Spleen (tissue), 11 donors: ENCODE data around the gene MGAT4D. TPM values are rescaled to one million over a fixed set of nuclear protein-coding genes. Genes with fewer than 3 reads are reported as not detected.

Experiments used
- DNase-seq: peaks from one replicate; pipeline ENCODE4 v3.0.0-alpha.2; 2020
- H3K27ac ChIP-seq, 8 donors: fragments of 200-600 bp; sonication (generic) in 7 of 8; 1 replicate in 4 of 8; 2 replicates in 4 of 8; pipeline versions ENCODE4 v1.5.0 to v1.8.0; 2016 to 2021; ENCODE audit warnings: inconsistent platforms in 4 of 8, mild to moderate bottlenecking in 4 of 8, moderate library complexity in 1 of 8
- H3K27me3 ChIP-seq, 7 donors: fragments of 200-600 bp; sonication (generic) in 6 of 7; replicated peaks in 1 of 7; 1 replicate in 4 of 7; 2 replicates in 3 of 7; pipeline versions ENCODE4 v1.5.0 to v1.8.0; 2016 to 2021; ENCODE audit warnings: inconsistent platforms in 3 of 7, mild to moderate bottlenecking in 1 of 7
- H3K36me3 ChIP-seq, 6 donors: fragments of 200-600 bp; sonication (generic) in 5 of 6; 1 replicate in 4 of 6; 2 replicates in 2 of 6; pipeline versions ENCODE4 v1.5.0 to v1.8.0; 2016 to 2021; ENCODE audit warnings: inconsistent platforms in 2 of 6
- H3K4me1 ChIP-seq, 6 donors: fragments of 200-600 bp; sonication (generic) in 5 of 6; 1 replicate in 3 of 6; 2 replicates in 3 of 6; pipeline versions ENCODE4 v1.5.0 to v1.8.0; 2016 to 2021; ENCODE audit warnings: inconsistent platforms in 3 of 6
- H3K4me3 ChIP-seq, 8 donors: fragments of 200-600 bp; sonication (generic) in 7 of 8; 1 replicate in 4 of 8; 2 replicates in 4 of 8; pipeline versions ENCODE4 v1.5.0 to v1.8.0; 2016 to 2021; ENCODE audit warnings: inconsistent platforms in 4 of 8, mild to moderate bottlenecking in 4 of 8, moderate library complexity in 2 of 8
- H3K9me3 ChIP-seq, 8 donors: fragments of 200-600 bp; sonication (generic) in 7 of 8; 1 replicate in 4 of 8; 2 replicates in 4 of 8; pipeline versions ENCODE4 v1.5.0 to v1.8.0; 2016 to 2021; ENCODE audit warnings: inconsistent platforms in 4 of 8
- POLR2A ChIP-seq, 3 donors: fragments of 450-650 bp; IDR thresholded peaks; one replicate each; pipeline ENCODE4 v1.5.1; 2017; ENCODE audit warnings: antibody characterized with exemption in 3 of 3, mild to moderate bottlenecking in 1 of 3
- POLR2AphosphoS5 ChIP-seq, 3 donors: sonication (generic); formaldehyde crosslinking; IDR thresholded peaks; one replicate each; pipeline ENCODE4 v1.5.1; 2017; ENCODE audit warnings: antibody characterized with exemption in 3 of 3
- WGBS, 5 donors: extraction: QIAGEN DNeasy Blood & Tissue Kit in 3 of 5; methylation state at CpG; one replicate each; pipeline versions ENCODE4 v1.1.5 to v1.1.7; 2013 to 2018; 5-methylcytosine and 5-hydroxymethylcytosine counted together
- intact Hi-C: fragments of 100-400 bp; cut with DNase I; formaldehyde crosslinking; loops from one replicate; pipeline ENCODE4 v1.15.0; 2023; ENCODE audit warnings: low total_unique reads
- polyA plus RNA-seq, 3 donors: library from polyadenylated mRNA; stranded (reverse); fragments of 200-250 nt; gene quantifications; one replicate each; pipeline ENCODE4 v1.2.1, GENCODE V29; 2013
- total RNA-seq, 7 donors: library from RNA; depleted of rRNA in 3 of 7; stranded (reverse); fragments of >200 nt in 3 of 7; fragmentation: NEBNext Ultra II Directional in 4 of 7; extraction: Animal tissue kit (Norgen Biotek cat#: 25700) in 4 of 7; gene quantifications; one replicate each; pipeline versions ENCODE4 v1.1.0 to v1.2.1, GENCODE V29; 2016 to 2021
- TF ChIP-seq, protein P1 (sequence below), 11 experiments: fragments of 200-600 bp in 7 of 11; fragments of 450-650 bp in 4 of 11; sonication (generic) in 4 of 11; IDR thresholded peaks in 8 of 11; conservative IDR thresholded peaks in 3 of 11; 1 replicate in 7 of 11; 2 replicates in 4 of 11; pipeline versions ENCODE4 v1.4.0 to v1.8.0; 2016 to 2021; ENCODE audit warnings: antibody characterized with exemption in 11 of 11, inconsistent platforms in 4 of 11, mild to moderate bottlenecking in 1 of 11
- donor health status: healthy with polysubstance abuse.
- donor health status: DM: no; HTN: no; CAD: no; lungs with moderate emphysema.
- donor health status: DM: no; HTN: no; CAD: no.
- donor health status: Bipolar disorder and iron deficiency.
- donor health status: healthy.
- donor health status: DM: no; HTN: no; CAD: no.
- donor health status: DM: yes; HTN: yes; CAD: no.

The MGAT4D gene
- total and polyA plus RNA-seq, 10 donors: not detected

DNA sequence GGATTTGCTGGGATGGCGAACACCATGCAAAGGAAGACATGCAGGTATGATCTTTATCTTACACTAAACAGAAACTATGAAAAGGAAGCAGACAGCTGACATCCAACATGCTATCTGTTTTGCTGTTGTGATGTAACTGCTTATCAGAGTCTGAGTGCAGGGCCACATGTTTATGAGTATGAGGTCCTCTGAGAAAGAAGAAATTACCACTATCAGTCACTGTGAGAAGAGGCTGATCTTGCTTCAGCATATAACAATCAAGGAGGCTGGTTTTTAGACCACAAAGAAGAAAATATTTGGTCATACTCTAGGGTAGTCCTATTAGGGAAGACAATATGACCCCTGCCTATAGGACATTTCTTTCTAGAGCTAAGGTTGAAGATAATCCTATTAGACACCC, 89.1 kb downstream of the MGAT4D start:
- DNase-seq: no peak

DNA sequence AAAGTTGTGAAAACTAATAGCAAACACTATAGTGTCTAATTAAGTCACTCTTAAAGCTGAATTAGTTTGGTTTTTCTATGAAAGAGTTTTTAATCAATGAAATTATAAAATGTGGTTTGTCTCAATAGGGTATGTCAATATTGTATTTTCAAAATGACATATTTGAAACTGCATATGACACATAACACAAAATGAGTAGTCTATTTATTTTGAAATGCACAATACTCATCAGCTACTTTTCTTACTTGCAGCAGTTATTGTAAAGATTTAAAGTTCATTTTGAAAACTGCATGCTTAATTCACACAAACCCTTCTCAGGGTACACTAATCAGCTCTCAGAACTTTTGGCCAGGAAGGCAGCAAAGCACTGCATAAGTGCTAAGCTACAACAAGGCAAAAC, 91.8 kb downstream of the MGAT4D start:
- no peak for DNase-seq
- H3K4me3 ChIP-seq: no peak overlapping the region

More for the DNA sequence above, 89.1 kb downstream of the MGAT4D start:
- TF ChIP-seq, protein P1, sequence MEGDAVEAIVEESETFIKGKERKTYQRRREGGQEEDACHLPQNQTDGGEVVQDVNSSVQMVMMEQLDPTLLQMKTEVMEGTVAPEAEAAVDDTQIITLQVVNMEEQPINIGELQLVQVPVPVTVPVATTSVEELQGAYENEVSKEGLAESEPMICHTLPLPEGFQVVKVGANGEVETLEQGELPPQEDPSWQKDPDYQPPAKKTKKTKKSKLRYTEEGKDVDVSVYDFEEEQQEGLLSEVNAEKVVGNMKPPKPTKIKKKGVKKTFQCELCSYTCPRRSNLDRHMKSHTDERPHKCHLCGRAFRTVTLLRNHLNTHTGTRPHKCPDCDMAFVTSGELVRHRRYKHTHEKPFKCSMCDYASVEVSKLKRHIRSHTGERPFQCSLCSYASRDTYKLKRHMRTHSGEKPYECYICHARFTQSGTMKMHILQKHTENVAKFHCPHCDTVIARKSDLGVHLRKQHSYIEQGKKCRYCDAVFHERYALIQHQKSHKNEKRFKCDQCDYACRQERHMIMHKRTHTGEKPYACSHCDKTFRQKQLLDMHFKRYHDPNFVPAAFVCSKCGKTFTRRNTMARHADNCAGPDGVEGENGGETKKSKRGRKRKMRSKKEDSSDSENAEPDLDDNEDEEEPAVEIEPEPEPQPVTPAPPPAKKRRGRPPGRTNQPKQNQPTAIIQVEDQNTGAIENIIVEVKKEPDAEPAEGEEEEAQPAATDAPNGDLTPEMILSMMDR (IDR thresholded peaks at IDR 0.05 in 8 of 11, conservative IDR thresholded peaks at IDR 0.05 in 3 of 11): no peak
- TF ChIP-seq POLR2A (IDR thresholded peaks at IDR 0.05): no peak
- TF ChIP-seq POLR2AphosphoS5 (IDR thresholded peaks at IDR 0.05): no peak
- H3K9me3 ChIP-seq: no peaks in the 10 kb centered on the region
- intact Hi-C loops: no loop called here
- H3K27ac ChIP-seq: no peak overlapping the region
- no peaks in the 10 kb centered on the region for H3K4me1 ChIP-seq
- WGBS, 5 donors: 80 to 96% (median 85%) methylated on average over 1 of the region's 1 CpG
- no peak overlapping the region for H3K4me3 ChIP-seq
- H3K36me3 ChIP-seq: no peaks in the 10 kb centered on the region
- no peaks in the 10 kb centered on the region for H3K27me3 ChIP-seq

DNA sequence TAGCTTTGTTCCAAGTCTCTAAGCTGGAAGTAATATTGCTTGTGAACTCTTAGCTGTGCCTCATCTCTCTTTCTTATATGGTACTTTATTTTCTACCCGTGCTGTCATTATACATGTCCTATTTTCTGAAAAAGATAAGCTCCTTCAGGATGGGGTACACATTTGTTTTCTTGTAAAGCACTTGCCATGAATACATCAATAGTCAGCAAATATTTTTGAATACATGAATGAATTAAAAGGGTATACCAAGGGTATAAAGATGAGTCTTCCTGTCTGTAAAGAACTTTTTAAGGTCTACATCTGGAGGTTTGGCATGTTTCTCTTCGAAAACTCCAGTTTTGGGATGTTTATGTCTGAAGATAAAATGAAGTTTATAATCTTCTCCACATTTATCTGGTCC, 98.0 kb downstream of the MGAT4D start:
- Histone ChIP-seq H3K27ac (no peak overlapping the region), H3K9me3 (no peaks in the 10 kb centered on the region), H3K4me1 (no peaks in the 10 kb centered on the region), H3K4me3 (no peak overlapping the region), H3K36me3 (no peaks in the 10 kb centered on the region), H3K27me3 (peaks cover 0 to 3% (median 0%) of the 10 kb centered on the region in 7 donors)
- DNase-seq: no peak
- 76 to 91% (median 85%) methylated on average over 2 of the region's 2 CpGs for WGBS, 5 donors
- TF ChIP-seq, protein P1 (IDR thresholded peaks at IDR 0.05 in 8 of 11, conservative IDR thresholded peaks at IDR 0.05 in 3 of 11): no peak
- TF ChIP-seq POLR2A (IDR thresholded peaks at IDR 0.05) (no peak), POLR2AphosphoS5 (IDR thresholded peaks at IDR 0.05) (no peak)
- intact Hi-C loops: no loop called here

More for the DNA sequence above, 91.8 kb downstream of the MGAT4D start:
- H3K9me3 ChIP-seq: no peaks in the 10 kb centered on the region
- H3K36me3 ChIP-seq: no peaks in the 10 kb centered on the region
- H3K27me3 ChIP-seq: no peaks in the 10 kb centered on the region
- intact Hi-C loops: no loop called here
- H3K27ac ChIP-seq: no peak overlapping the region
- H3K4me1 ChIP-seq: no peaks in the 10 kb centered on the region
- TF ChIP-seq, protein P1 (IDR thresholded peaks at IDR 0.05 in 8 of 11, conservative IDR thresholded peaks at IDR 0.05 in 3 of 11): no peak
- no peak for TF ChIP-seq POLR2A (IDR thresholded peaks at IDR 0.05)
- no peak for TF ChIP-seq POLR2AphosphoS5 (IDR thresholded peaks at IDR 0.05)

DNA sequence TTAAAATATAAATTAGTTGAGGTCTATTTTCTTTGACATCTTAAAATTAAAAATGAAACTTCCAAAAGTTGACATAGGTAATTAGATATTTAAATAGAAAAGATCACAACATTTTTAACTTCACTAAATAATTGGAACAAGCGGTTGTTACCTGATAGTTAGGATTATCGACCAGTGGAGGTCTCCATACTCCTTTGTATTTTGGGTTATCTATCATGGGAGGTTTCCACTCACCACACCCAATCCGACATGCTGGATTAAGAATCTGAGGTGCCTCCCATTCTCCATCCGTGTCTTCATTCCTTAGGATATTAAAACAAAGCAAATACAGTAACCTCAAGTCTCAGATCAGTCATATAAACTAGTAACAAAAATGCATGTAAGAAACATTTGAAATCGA, 102.4 kb downstream of the MGAT4D start:
- no peaks in the 10 kb centered on the region for H3K9me3 ChIP-seq
- intact Hi-C loops: no loop called here
- H3K27me3 ChIP-seq: peaks cover 0 to 3% (median 0%) of the 10 kb centered on the region in 7 donors
- no peaks in the 10 kb centered on the region for H3K4me1 ChIP-seq
- DNase-seq: no peak
- no peak overlapping the region for H3K27ac ChIP-seq
- TF ChIP-seq POLR2AphosphoS5 (IDR thresholded peaks at IDR 0.05) (no peak), POLR2A (IDR thresholded peaks at IDR 0.05) (no peak)
- TF ChIP-seq, protein P1 (IDR thresholded peaks at IDR 0.05 in 8 of 11, conservative IDR thresholded peaks at IDR 0.05 in 3 of 11): no peak
- H3K36me3 ChIP-seq: no peaks in the 10 kb centered on the region
- no peak overlapping the region for H3K4me3 ChIP-seq
- WGBS, 5 donors: 72 to 92% (median 79%) methylated on average over 5 of the region's 5 CpGs

Other genes with a start within 250 kb of the MGAT4D start
- gene SCOC, start 124.6 kb downstream of the MGAT4D start, total RNA-seq: 10 to 100 TPM; 22.3 to 37.2 (median 28.1) TPM
- gene SCOC, start 124.6 kb downstream of the MGAT4D start, polyA plus RNA-seq: 10 to 100 TPM; 23.7 to 45.1 (median 34.7) TPM
- gene CLGN, start 70.6 kb downstream of the MGAT4D start, total RNA-seq: under 1 TPM in 5 of 7 donors, not detected in 2; 0.23 to 0.85 (median 0.26) TPM
- under 1 TPM; 0.09 to 0.27 (median 0.10) TPM for gene CLGN, start 70.6 kb downstream of the MGAT4D start, polyA plus RNA-seq
- 10 to 100 TPM; 14.3 to 23.2 (median 20.6) TPM for gene ELMOD2, start 25.9 kb upstream of the MGAT4D start, total RNA-seq
- 1 to 10 TPM; 6.2 to 7.2 (median 6.5) TPM for gene ELMOD2, start 25.9 kb upstream of the MGAT4D start, polyA plus RNA-seq
- gene UCP1, start 70.7 kb upstream of the MGAT4D start, total RNA-seq: not detected
- not detected for gene UCP1, start 70.7 kb upstream of the MGAT4D start, polyA plus RNA-seq